Loucy (cell line): Measurements from ENCODE around the gene GNG2.

Experiments used
- H2AFZ ChIP-seq: fragments of 200-600 bp; sonication (generic); 2 replicates; pipeline ENCODE4 v1.6.0; 2016; ENCODE audit warnings: antibody characterized with exemption, mild to moderate bottlenecking, low read length, moderate library complexity
- H3F3A ChIP-seq: fragments of 200-600 bp; 2 replicates; pipeline ENCODE4 v1.6.0; 2016; ENCODE audit warnings: antibody characterized with exemption, low read depth, mild to moderate bottlenecking
- H3K27me3 ChIP-seq: fragments of 200-600 bp; sonication (generic); 2 replicates; pipeline ENCODE4 v1.6.1; 2014; ENCODE audit warnings: low read length, mild to moderate bottlenecking; ENCODE audit not compliant: insufficient read depth, poor library complexity, severe bottlenecking
- H3K36me3 ChIP-seq: fragments of 200-600 bp; sonication (generic); 2 replicates; pipeline ENCODE4 v1.6.1; 2016; ENCODE audit warnings: low read length; ENCODE audit not compliant: insufficient read depth
- H3K4me1 ChIP-seq: fragments of 200-600 bp; sonication (generic); 2 replicates; pipeline ENCODE4 v1.5.1; 2014; ENCODE audit warnings: low read length, mild to moderate bottlenecking; ENCODE audit not compliant: insufficient read depth, poor library complexity, severe bottlenecking
- H3K4me2 ChIP-seq: fragments of 200-600 bp; sonication (generic); 2 replicates; pipeline ENCODE4 v1.6.0; 2014; ENCODE audit warnings: antibody characterized with exemption, low read length, low read depth, mild to moderate bottlenecking; ENCODE audit not compliant: poor library complexity, severe bottlenecking
- H3K4me3 ChIP-seq: fragments of 200-600 bp; sonication (generic); 2 replicates; pipeline ENCODE4 v1.5.1; 2014; ENCODE audit warnings: low read length, mild to moderate bottlenecking, mixed read lengths; ENCODE audit not compliant: poor library complexity, severe bottlenecking
- H3K79me2 ChIP-seq: fragments of 200-600 bp; sonication (generic); 2 replicates; pipeline ENCODE4 v1.6.1; 2014; ENCODE audit warnings: low read length; ENCODE audit not compliant: insufficient read depth
- H3K9ac ChIP-seq: fragments of 200-600 bp; sonication (generic); 2 replicates; pipeline ENCODE4 v1.6.0; 2014; ENCODE audit warnings: mild to moderate bottlenecking, low read depth, low read length, moderate library complexity; ENCODE audit not compliant: poor library complexity, severe bottlenecking
- H3K9me2 ChIP-seq: fragments of 200-600 bp; sonication (generic); replicated peaks from 2 replicates; pipeline ENCODE4 v1.6.1; 2016; ENCODE audit warnings: low read depth, low read length, mixed read lengths
- H3K9me3 ChIP-seq: fragments of 200-600 bp; sonication (generic); 2 replicates; pipeline ENCODE4 v1.6.1; 2014; ENCODE audit warnings: mild to moderate bottlenecking, antibody characterized with exemption, low read length, low read depth; ENCODE audit not compliant: insufficient read depth
- H4K20me1 ChIP-seq: fragments of 200-600 bp; sonication (generic); 2 replicates; pipeline ENCODE4 v1.6.0; 2014; ENCODE audit warnings: antibody characterized with exemption, low read length, mild to moderate bottlenecking; ENCODE audit not compliant: insufficient read depth, poor library complexity, severe bottlenecking
- CTCF ChIP-seq: fragments of 200-600 bp; sonication (generic); conservative IDR thresholded peaks from 2 replicates; pipeline ENCODE4 v1.5.1; 2014; ENCODE audit warnings: mild to moderate bottlenecking, antibody characterized with exemption, low read length
- EZH2phosphoT487 ChIP-seq: fragments of 200-600 bp; IDR thresholded peaks from 2 replicates; pipeline ENCODE4 v1.6.1; 2018; ENCODE audit warnings: antibody characterized with exemption, mild to moderate bottlenecking, moderate library complexity, borderline replicate concordance

GNG2 gene

GRCh38 chr14:51954657-51955056 is 94.2 kb downstream of the GNG2 start:
- TF ChIP-seq EZH2phosphoT487 = no peak
- peak; percentile 54 for TF ChIP-seq CTCF
- no peak overlapping the region for H2AFZ ChIP-seq
- H3K36me3 ChIP-seq = peaks cover 91% of the 10 kb centered on the region

GRCh38 chr14:51957950-51958349 is 97.5 kb downstream of the GNG2 start:
- Histone ChIP-seq H3K79me2 (no peaks in the 10 kb centered on the region), H3K9me3 (0 out of 2 replicates have a peak, but pooled peaks cover 4% of the 10 kb centered on the region), H3K9ac (no peak overlapping the region), H3K27me3 (no peaks in the 10 kb centered on the region), H3K36me3 (peaks cover 80% of the 10 kb centered on the region; the same call in 1 of the 2 replicates), H3K4me2 (no peak overlapping the region), H4K20me1 (no peaks in the 10 kb centered on the region), H3K4me3 (no peak overlapping the region), H3F3A (no peaks in the 10 kb centered on the region), H2AFZ (no peak overlapping the region), H3K4me1 (peaks cover 10% of the 10 kb centered on the region), H3K9me2 (no peaks in the 10 kb centered on the region)
- TF ChIP-seq EZH2phosphoT487 (no peak), CTCF (no peak)

More at GRCh38 chr14:51954657-51955056, 94.2 kb downstream of the GNG2 start:
- Histone ChIP-seq H3K27me3 (no peaks in the 10 kb centered on the region), H3K9ac (no peak overlapping the region), H3K4me2 (no peak overlapping the region), H3K4me1 (no peaks in the 10 kb centered on the region), H4K20me1 (no peaks in the 10 kb centered on the region), H3F3A (no peaks in the 10 kb centered on the region), H3K4me3 (no peak overlapping the region), H3K9me2 (no peaks in the 10 kb centered on the region), H3K9me3 (no peaks in the 10 kb centered on the region), H3K79me2 (no peaks in the 10 kb centered on the region)

- Histone ChIP-seq H2AFZ (no peak overlapping the region), H3K4me1 (peaks cover 10% of the 10 kb centered on the region), H3K9me3 (0 out of 2 replicates have a peak, but pooled peaks cover 4% of the 10 kb centered on the region), H3K9ac (no peak overlapping the region), H3F3A (no peaks in the 10 kb centered on the region), H3K36me3 (peaks cover 79% of the 10 kb centered on the region), H3K27me3 (no peaks in the 10 kb centered on the region), H3K4me3 (no peak overlapping the region), H4K20me1 (no peaks in the 10 kb centered on the region), H3K9me2 (no peaks in the 10 kb centered on the region), H3K79me2 (no peaks in the 10 kb centered on the region), H3K4me2 (no peak overlapping the region)
- no peak for TF ChIP-seq CTCF
- no peak for TF ChIP-seq EZH2phosphoT487
These were observed 99.5 kb downstream of the GNG2 start for GRCh38 chr14:51959928-51960327.
